HCEC 1CT (cell line): Measurements from ENCODE around the gene B4GALT1.
"Not testable (repeated sequence)": the region's sequence is repeated elsewhere in the genome, so short reads cannot be mapped to it uniquely, and the experiment has no call there.

ENCODE experiments used
- DNase-seq: peaks from one replicate; pipeline ENCODE4 v3.0.0-alpha.2; 2017

B4GALT1 gene

DNA sequence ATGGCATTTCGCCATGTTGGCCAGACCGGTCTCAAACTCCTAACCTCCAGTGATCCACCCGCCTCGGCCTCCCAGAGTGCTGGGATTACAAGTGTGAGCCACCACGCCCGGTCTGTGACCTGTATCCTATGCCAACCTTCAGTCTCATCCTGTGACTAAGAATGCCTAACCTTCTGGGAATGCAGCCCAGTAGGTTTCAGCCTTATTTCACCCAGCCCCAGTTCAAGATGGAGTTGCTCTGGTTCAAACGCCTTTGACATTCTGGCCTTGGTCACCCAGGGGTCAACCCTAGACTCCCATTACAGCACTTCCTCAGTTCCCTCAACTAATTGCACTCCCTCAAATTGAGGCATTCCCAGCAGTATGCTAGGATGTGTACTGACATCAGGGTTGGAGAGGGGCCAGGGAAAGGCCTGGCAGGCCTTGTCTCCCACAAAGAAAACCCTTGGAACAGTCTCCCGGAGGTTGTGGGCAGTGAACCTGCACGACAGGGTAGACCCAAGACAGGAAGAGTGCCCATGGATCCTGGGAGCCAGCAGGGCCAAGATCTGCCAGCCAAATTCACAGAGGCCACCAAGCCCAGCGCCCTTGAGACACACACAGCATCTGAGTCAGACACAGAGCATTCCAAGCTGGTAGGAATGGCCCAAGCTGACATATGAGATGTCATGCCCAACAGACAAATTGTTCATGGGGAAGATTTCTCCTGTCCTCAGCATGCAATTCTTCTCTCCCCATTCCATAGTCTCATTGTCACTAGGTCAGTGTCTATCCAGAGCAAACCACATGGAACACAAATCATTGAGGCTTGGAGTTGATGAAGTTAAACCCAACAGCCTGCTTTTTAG lies 65.8 kb downstream of the B4GALT1 start:
- peak; percentile 46 for DNase-seq

DNA sequence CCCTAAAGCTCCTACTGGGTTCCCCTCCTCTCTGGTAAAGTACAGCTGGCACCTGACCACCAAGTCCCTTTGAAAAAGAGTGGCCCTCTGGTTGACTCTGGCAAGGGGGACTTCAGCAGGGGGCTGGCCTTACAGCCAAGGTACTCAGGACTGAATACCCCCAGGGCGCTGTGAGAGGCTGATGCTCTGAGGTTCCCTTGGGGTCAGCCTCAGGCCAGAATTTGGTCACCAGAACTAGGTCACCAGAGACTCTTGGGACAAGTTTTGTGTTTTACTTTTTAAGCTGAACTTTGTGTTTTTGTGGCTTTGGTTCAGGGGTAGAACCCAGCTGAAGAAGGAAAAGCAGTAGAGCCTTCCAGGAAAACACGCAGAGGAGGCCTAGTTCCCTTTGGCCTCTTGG lies 67.4 kb downstream of the B4GALT1 start:
- DNase-seq, result no peak

DNA sequence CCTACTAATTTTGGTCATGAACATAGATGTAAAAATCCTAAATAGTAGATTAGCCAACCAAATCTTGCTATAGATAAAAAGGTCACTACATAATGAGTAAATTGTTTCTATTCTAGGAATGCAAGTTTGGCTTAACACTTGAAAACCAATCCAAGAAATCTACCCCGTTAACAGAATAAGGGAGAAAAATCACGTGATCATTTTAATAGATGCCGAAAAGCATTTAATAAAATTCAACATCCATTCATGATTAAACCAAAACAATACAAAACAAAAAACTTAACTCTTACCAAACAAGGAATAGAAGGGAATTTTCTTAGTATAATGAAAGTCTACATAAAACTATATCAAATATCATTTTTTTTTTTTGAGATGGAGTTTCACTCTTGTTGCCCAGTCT lies 69.9 kb downstream of the B4GALT1 start:
- DNase-seq, result no peak

DNA sequence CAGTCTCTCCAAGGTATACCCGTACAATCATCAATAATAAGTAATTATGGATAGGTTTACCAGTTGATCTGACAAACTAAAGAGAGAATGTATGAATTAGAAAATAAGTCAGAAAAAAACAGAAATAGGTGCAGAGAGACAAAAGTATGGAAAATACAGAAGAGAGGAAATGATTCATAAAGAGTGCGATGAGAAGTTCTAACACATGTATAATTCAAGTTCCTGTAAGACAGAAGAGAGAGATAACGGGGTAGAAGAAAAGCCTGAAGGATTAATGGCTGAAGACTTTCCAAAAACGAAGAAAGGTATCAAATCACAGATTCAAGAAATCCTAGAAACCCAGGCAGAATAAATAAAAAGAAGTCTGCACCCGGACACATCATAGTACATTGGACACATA lies 74.5 kb downstream of the B4GALT1 start:
- no peak for DNase-seq

DNA sequence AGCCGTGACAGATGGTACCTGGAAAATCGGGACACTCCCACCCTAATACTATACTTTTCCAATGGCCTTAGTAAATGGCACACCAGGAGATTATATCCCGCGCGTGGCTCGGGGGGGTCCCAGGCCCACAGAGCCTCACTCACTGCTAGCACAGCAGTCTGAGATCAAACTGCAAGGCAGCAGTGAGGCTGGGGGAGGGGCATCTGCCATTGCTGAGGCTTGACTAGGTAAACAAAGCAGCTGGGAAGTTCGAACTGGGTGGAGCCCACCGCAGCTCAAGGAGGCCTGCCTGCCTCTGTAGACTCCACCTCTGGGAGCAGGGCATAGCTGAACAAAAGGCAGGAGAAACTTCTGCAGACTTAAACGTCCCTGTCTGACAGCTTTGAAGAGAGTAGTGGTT lies 81.5 kb downstream of the B4GALT1 start:
- not testable (repeated sequence) for DNase-seq

DNA sequence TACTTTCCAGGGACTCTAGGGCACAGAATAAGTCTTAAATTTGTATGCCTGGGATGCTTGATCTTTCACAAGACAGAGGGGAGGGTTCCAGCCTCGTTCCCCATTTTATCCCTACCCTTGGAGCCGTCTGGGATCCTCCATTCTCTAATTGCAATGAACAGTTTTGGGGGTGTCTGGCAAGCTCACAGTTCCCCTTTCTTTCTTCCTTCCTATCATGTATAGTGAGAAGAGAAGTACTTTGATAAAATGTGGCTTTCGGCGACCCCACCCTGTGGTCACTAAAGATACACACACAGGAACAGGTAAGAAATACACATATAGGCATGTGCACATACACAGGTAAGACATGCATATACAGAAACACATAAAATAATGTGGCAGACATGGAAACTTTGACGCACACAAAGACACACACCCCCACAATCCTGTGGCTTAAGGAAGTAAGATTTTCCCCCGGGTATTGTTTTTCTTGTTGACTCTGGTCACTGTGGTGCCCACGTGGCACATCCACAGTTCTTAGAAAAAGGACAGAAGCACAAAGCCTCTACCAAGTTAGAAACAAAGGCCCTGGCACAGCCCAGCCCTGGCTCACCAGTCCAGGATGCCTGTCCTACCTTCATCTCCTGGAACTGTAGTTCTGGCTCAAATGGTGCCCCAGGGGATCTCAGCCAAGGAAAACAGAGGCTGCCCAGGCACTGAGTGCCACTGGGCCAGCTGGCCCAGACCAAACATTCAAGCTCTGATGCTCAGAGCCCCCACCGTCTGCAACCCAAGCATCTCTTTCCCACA lies 84.4 kb downstream of the B4GALT1 start:
- no peak for DNase-seq

DNA sequence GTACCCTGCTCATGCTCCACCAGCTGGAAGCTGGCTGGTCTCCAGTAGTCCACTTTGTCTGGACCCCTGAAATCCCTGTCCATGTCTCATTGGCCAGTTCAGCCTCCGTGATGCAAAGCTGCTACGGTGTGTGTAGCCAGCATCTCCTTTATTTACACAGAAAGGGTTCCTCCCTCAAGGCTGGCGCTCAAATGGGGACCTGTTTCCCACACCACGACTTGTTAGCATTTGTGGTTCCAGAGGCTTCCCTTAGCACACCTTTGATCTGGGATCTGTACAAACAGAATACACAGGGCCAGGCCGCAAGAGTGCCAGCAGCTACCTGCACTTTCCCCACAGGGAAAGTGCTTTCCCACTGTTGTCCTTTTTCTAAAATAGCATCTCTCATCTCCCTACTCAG lies 85.0 kb downstream of the B4GALT1 start:
- DNase-seq, result no peak

DNA sequence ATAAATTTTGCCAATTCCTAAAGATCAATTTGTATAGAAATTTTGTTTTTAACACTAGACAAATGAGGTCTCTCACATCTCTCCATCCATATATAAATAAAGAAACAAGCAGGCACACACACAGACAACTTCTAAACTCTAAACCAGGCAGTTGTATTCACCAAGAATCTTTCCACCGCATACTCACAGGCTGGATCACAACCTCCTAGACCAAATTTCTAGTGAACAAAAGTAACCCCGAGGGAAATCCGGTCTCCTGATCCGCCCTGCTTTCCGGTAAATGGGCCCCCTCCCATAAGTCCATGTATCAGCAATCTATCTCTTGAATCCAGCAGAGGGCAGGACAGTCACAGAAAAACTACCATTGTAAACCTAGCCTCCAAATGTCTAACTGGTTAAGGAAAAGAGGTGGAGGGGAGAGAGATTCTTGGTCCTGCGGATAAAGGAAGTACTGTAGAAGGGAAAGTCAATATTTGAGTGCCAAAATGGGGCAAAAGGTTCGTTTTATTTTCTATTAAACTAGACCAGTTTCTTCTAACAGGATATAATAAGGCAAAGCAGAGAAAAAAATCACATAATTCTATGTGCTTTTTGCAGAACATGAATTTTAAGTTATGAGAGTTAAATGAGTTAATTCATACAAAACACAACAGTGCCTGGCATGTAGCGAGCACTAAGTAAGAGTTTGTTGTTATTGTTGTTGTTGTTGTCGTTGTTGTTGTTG lies 85.8 kb downstream of the B4GALT1 start:
- DNase-seq, result peak; percentile 77

DNA sequence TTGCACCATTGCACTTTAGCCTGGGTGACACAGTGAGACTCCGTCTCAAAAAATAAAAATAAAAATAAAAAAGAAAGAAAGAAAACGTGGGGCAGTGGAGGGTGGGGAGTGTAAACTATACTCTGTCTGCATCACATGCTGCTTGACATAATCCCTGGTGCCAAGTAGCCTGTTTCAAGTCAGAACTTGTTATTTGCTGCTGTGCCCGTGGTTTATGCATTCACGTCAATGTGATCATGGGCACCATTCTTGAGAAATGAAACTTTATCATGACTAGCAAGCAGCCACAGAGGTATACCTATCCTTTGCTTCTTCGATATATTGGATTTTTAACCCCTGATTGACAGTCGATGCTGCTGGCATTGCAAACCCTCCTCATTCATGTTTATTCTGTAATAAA lies 86.6 kb downstream of the B4GALT1 start:
- no peak for DNase-seq

DNA sequence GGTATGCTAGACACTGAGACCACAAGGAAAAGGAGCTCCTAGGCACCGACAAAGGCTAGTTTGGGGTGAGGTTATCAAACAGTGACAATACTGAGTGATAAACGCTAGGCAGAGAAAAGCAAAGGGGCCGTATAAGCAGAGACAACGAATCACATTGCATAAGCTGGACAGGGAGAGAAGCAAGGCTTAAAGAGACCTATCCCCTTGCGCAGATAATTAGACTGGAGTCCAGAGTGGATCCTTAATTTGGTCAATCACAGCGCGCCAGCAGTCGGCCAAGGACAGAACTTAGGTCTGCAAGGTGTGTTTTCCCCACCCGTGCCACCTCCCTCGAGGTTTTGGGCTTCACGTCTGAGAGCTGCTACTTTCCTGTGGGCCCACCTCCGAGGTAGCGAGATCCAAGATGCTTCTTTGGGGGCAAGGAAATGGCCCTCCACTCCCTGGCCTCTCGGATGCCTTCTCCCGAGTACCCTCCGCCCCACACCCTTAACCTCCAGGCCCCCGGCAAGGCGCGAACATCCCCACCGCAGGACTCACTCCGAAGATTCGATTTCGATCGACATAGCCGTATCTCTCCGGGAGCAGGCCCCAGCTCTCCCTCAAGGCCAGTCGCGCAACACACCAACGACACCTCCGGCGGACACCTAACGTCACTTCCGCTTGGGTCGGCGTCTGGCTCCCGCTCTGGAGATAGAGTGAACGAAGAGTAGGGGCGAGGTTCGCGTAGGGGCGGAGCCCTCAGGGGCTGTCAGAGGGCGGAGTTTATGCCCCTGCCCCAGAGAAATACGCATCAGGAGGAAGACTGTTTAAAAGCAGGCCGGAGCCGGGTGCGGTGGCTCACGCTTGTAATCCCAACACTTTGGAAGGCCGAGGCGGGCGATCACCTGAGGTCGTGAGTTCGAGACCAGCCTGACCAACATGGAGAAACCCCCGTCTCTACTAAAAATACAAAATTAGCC lies 90.8 kb downstream of the B4GALT1 start, which contains the start of gene SMU1:
Gene SMU1, minus strand, starts transcription at position 629 of the 959 bp plus-strand sequence. Its CDS starts 66 bp downstream, at position 563.
- peak; percentile 97 for DNase-seq

DNA sequence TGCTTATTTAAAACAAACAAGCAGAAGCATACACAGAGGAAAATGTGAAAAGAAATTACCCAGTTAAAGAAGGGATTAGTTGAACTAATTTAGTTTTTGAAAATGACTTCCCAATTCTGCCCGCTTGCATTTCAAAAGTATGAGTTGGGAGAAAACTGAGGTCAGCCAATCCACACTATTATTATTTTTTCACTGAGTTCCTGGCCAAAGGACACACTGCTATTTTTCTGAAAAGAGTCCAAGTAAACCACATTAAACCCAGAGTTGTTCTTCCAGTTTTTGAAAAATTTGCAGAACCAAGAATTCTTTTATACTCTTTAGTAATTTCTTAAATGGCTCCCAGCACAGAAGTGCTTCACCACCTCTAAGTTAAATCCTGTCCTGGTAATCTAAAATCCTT lies 98.1 kb downstream of the B4GALT1 start:
- DNase-seq, result no peak

DNA sequence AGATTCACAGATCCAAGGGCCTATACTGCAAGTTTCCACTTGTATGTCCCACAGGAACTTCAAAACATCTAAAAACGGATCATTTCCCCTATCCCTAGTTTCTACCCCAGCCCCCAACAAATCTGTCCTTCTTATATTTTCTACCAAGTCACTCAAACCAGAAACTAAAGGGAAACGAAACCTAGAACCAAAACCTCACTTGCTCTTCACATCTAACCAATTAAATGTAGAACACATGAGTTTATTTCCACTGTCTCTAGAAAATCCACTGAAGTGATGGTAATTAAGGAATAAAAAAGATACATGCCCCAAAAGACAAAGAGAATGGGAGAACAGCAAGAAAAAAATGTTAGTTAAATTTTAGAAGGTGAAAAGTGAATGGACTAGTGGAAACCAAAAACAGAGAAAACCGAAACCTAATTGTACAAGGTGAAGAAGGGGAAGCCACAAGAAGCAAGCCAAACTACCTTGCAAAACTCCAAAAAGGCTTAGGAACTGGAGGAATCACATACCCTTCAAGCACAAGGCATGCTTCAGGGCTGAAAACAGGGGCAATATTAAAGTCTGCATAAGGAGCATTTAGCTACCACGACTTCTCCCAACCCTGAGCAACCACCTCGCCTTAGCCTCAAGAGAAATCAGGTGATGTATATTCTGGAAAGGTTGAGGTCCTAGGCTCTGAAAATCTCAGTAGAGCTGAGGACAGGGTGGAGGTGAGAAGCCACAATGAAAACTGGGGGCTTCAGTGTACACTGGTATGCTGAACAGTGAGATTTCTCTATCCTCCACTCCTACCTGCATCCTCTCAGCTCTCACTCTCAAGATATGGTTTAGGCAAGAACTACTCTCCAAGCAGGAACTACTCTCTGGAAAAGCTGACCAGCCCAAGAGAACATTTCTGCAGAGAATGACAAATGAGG lies 101.7 kb downstream of the B4GALT1 start:
- no peak for DNase-seq
